Panc1 (cell line): ENCODE data around the gene SLC12A3. TPM values are rescaled to one million over a fixed set of nuclear protein-coding genes. Genes with fewer than 3 reads are reported as not detected.

Experiments used
- ATAC-seq: fragments of 200-7000 bp; cut with Tn5 transposase; 2 replicates; pipeline ENCODE4 v1.9.1; 2020; ENCODE audit warnings: mild to moderate bottlenecking, moderate library complexity
- BruUV-seq: library from RNA; stranded (reverse); fragments of 400-500 nt; replicated peaks from 2 replicates; lab custom pipeline; 2021; lab: Mats Ljungman, UMichigan
- CTCF ChIA-PET: fragments of 300-600 bp; sonication (Branson Sonifier 250); formaldehyde crosslinking; loops from one replicate; lab custom pipeline; 2022; ENCODE audit warnings: antibody characterized with exemption; lab: Charles Lee
- POLR2A ChIA-PET: fragments of 300-600 bp; sonication (Branson Sonifier 250); formaldehyde crosslinking; loops from one replicate; lab custom pipeline; 2022; ENCODE audit warnings: antibody characterized with exemption; lab: Charles Lee
- DNase-seq: peaks from one replicate; pipeline ENCODE4 v3.0.0-alpha.2; 2010; ENCODE audit warnings: low read depth, low spot score
- H3K27ac ChIP-seq: 2 replicates; pipeline ENCODE4 v1.5.1; 2011; ENCODE audit warnings: mild to moderate bottlenecking, low read length, inconsistent platforms
- H3K27me3 ChIP-seq: fragments of 200-500 bp; sonication (Bioruptor generic); 2 replicates; pipeline ENCODE4 v1.6.0; 2014; ENCODE audit warnings: low read length, inconsistent platforms; ENCODE audit not compliant: control insufficient read depth, insufficient read depth
- H3K36me3 ChIP-seq: fragments of 200-500 bp; sonication (Bioruptor generic); 2 replicates; pipeline ENCODE4 v1.5.1; 2014; ENCODE audit warnings: inconsistent platforms, mild to moderate bottlenecking, low read length, moderate library complexity; ENCODE audit not compliant: control insufficient read depth, insufficient read depth
- H3K4me1 ChIP-seq: 2 replicates; pipeline ENCODE4 v1.5.1; 2011; ENCODE audit warnings: inconsistent platforms, mild to moderate bottlenecking, low read length, moderate library complexity; ENCODE audit not compliant: control insufficient read depth, insufficient read depth
- H3K4me3 ChIP-seq, 2 experiments: 2 replicates each; pipeline ENCODE4 v1.5.1; 2011 to 2012; ENCODE audit warnings: low read depth in 2 of 2, low read length in 2 of 2, mild to moderate bottlenecking in 2 of 2, inconsistent platforms in 1 of 2, moderate library complexity in 1 of 2
- H3K9me3 ChIP-seq: fragments of 200-500 bp; sonication (Bioruptor generic); 2 replicates; pipeline ENCODE4 v1.5.1; 2014; ENCODE audit warnings: low read depth, mild to moderate bottlenecking, inconsistent platforms, low read length, moderate library complexity; ENCODE audit not compliant: control insufficient read depth, insufficient read depth
- POLR2AphosphoS5 ChIP-seq: IDR thresholded peaks from 2 replicates; pipeline ENCODE4 v1.6.1; 2012; ENCODE audit warnings: mild to moderate bottlenecking, low read depth, low read length, moderate library complexity
- SIN3A ChIP-seq: IDR thresholded peaks from 2 replicates; pipeline ENCODE4 v1.6.1; 2012; ENCODE audit warnings: low read depth, mild to moderate bottlenecking, low read length, moderate library complexity, borderline replicate concordance; ENCODE audit not compliant: insufficient read depth
- TCF7L2 ChIP-seq: IDR thresholded peaks from 2 replicates; pipeline ENCODE4 v1.6.1; 2011; ENCODE audit warnings: mild to moderate bottlenecking, low read depth, low read length, inconsistent platforms
- in situ Hi-C: cut with HindIII; loops from 2 replicates; pipeline ENCODE4 v1.10.0; 2016; ENCODE audit warnings: low sequenced_read_pairs, low pct_unique_long_range_greater_than_20kb
- intact Hi-C: fragments of 100-400 bp; cut with micrococcal nuclease; formaldehyde crosslinking; loops from one replicate; pipeline ENCODE4 v1.10.0; 2022; ENCODE audit not compliant: unreplicated experiment
- total RNA-seq: library from RNA; stranded (reverse); gene quantifications from one replicate; pipeline ENCODE4 v1.2.1, GENCODE V29; 2021; ENCODE audit not compliant: unreplicated experiment
- TF ChIP-seq, protein P1 (sequence below), 2 experiments: IDR thresholded peaks; 2 replicates each; pipeline ENCODE4 v1.6.1; 2011 to 2012; ENCODE audit warnings: low read depth in 2 of 2, control low read depth in 1 of 2, low read length in 1 of 2, mild to moderate bottlenecking in 1 of 2, moderate library complexity in 1 of 2; ENCODE audit not compliant: insufficient read depth in 1 of 2
- TF ChIP-seq, protein P2 (sequence below): fragments of 450-650 bp; IDR thresholded peaks from 2 replicates; pipeline ENCODE4 v1.5.1; 2017; ENCODE audit warnings: mild to moderate bottlenecking

The SLC12A3 gene
- total RNA-seq, 1 experiment from 2014 or later, result 0.15 TPM

DNA sequence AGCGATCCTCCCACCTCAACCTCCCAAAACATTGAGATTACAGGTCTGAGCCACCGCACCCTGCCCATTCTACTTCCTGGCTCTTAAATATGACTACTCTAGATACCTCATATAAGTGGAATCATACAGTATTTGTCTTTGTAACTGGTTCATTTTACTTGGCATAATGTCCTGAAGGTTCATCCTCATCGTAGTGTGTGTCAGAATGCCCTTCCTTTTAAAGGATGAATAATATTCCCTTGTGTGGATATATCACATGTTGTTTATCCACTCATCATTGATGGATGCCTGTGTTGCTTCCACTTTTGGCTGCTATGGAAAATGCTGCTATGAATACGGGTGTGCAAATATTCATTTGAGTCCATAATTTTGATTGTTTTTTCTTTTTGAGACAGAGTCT is 91.1 kb downstream of the SLC12A3 start:
- in situ Hi-C loops, result no loop called here
- CTCF ChIA-PET, result no interaction called here
- BruUV-seq, result no TSS peak

DNA sequence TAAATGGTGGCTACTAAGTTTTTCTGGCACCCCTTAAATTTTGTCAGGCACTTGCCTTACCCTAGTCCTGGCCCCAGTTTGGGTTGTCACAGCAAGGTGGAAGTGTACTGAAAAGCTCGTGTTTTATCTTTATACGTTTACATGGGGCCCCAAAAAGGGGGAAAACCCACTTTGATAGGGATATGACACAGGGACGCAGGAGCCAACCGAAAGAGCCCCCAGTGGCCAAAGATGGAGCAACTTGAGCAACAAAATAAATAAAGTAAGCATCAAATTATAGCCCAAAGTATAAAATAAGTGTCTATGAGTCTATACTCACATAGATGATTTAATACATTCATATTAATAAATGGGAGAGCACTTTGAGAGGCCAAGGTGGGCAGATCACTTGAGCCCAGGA is 91.7 kb downstream of the SLC12A3 start:
- H3K27ac ChIP-seq, result no peak overlapping the region
- intact Hi-C loops (no loop called here), in situ Hi-C loops (no loop called here)
- ATAC-seq, result no peak
- H3K9me3 ChIP-seq, result no peaks in the 10 kb centered on the region
- BruUV-seq, result no TSS peak
- POLR2A ChIA-PET, result no interaction called here
- no peaks in the 10 kb centered on the region for H3K27me3 ChIP-seq
- H3K4me1 ChIP-seq, result no peaks in the 10 kb centered on the region
- DNase-seq, result no peak
- no peak for TF ChIP-seq TCF7L2
- TF ChIP-seq POLR2AphosphoS5, result no peak
- TF ChIP-seq, protein P1, sequence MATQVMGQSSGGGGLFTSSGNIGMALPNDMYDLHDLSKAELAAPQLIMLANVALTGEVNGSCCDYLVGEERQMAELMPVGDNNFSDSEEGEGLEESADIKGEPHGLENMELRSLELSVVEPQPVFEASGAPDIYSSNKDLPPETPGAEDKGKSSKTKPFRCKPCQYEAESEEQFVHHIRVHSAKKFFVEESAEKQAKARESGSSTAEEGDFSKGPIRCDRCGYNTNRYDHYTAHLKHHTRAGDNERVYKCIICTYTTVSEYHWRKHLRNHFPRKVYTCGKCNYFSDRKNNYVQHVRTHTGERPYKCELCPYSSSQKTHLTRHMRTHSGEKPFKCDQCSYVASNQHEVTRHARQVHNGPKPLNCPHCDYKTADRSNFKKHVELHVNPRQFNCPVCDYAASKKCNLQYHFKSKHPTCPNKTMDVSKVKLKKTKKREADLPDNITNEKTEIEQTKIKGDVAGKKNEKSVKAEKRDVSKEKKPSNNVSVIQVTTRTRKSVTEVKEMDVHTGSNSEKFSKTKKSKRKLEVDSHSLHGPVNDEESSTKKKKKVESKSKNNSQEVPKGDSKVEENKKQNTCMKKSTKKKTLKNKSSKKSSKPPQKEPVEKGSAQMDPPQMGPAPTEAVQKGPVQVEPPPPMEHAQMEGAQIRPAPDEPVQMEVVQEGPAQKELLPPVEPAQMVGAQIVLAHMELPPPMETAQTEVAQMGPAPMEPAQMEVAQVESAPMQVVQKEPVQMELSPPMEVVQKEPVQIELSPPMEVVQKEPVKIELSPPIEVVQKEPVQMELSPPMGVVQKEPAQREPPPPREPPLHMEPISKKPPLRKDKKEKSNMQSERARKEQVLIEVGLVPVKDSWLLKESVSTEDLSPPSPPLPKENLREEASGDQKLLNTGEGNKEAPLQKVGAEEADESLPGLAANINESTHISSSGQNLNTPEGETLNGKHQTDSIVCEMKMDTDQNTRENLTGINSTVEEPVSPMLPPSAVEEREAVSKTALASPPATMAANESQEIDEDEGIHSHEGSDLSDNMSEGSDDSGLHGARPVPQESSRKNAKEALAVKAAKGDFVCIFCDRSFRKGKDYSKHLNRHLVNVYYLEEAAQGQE (IDR thresholded peaks at IDR 0.05; ENCODE audit: insufficient read depth in 1 of 2, low read depth in 2 of 2, low read length in 1 of 2), result no peak
- TF ChIP-seq, protein P2, sequence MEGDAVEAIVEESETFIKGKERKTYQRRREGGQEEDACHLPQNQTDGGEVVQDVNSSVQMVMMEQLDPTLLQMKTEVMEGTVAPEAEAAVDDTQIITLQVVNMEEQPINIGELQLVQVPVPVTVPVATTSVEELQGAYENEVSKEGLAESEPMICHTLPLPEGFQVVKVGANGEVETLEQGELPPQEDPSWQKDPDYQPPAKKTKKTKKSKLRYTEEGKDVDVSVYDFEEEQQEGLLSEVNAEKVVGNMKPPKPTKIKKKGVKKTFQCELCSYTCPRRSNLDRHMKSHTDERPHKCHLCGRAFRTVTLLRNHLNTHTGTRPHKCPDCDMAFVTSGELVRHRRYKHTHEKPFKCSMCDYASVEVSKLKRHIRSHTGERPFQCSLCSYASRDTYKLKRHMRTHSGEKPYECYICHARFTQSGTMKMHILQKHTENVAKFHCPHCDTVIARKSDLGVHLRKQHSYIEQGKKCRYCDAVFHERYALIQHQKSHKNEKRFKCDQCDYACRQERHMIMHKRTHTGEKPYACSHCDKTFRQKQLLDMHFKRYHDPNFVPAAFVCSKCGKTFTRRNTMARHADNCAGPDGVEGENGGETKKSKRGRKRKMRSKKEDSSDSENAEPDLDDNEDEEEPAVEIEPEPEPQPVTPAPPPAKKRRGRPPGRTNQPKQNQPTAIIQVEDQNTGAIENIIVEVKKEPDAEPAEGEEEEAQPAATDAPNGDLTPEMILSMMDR, result no peak
- no peak for TF ChIP-seq SIN3A
- CTCF ChIA-PET, result no interaction called here
- H3K4me3 ChIP-seq, result no peak overlapping the region
- H3K36me3 ChIP-seq, result no peaks in the 10 kb centered on the region

More for the DNA sequence above, 91.1 kb downstream of the SLC12A3 start:
- TF ChIP-seq, protein P2, result no peak
- TF ChIP-seq POLR2AphosphoS5 (no peak), SIN3A (no peak), TCF7L2 (no peak)
- TF ChIP-seq, protein P1 (IDR thresholded peaks at IDR 0.05; ENCODE audit: insufficient read depth in 1 of 2, low read depth in 2 of 2, low read length in 1 of 2), result no peak
- POLR2A ChIA-PET, result no interaction called here
- Histone ChIP-seq H3K27me3 (no peaks in the 10 kb centered on the region), H3K27ac (no peak overlapping the region), H3K4me3 (no peak overlapping the region), H3K36me3 (no peaks in the 10 kb centered on the region), H3K9me3 (no peaks in the 10 kb centered on the region), H3K4me1 (no peaks in the 10 kb centered on the region)
- intact Hi-C loops, result no loop called here
- no peak for DNase-seq
- ATAC-seq, result no peak
